ENCODE data around the gene SSC4D. TPM values are rescaled to one million over a fixed set of nuclear protein-coding genes. Genes with fewer than 3 reads are reported as not detected.

The SSC4D gene
- total and polyA plus RNA-seq, 9 of the 15 experiments (the other 6 are each of a cell fraction or from before 2014, with no cell fraction given) = 0.06 to 1.1 (median 0.85) TPM; not detected in 1

GRCh38 chr7:76392531-76393115 lies 16.9 kb downstream of the SSC4D start (continued):
- TF ChIP-seq NONO (IDR thresholded peaks at IDR 0.05; ENCODE audit: low read depth in 2 of 2, low read length in 1 of 2) = no peak
- peak; percentile 18 for TF ChIP-seq E2F8 (IDR thresholded peaks at IDR 0.05; ENCODE audit: low read depth, partially characterized antibody)
- TF ChIP-seq TEAD1 (CRISPR knock-in tag; IDR thresholded peaks at IDR 0.05) = peak in 1 of 2 experiments; percentile 14; a peak in 1 of 4 replicates
- peak; percentile 49; the same call in 1 of the 2 replicates for TF ChIP-seq NFATC3 (IDR thresholded peaks at IDR 0.05)
- TF ChIP-seq HBP1 (CRISPR knock-in tag; IDR thresholded peaks at IDR 0.05) = no peak

Measured in K562 (cell line).